Measurements from ENCODE around the gene TRAPPC3L. TPM values are rescaled to one million over a fixed set of nuclear protein-coding genes. Genes with fewer than 3 reads are reported as not detected.
A peak's percentile ranks its signal among the peaks of the same experiment; 100 is the strongest.
"Not testable (repeated sequence)": the region's sequence is repeated elsewhere in the genome, so short reads cannot be mapped to it uniquely, and the experiment has no call there.

Gene TRAPPC3L
- total RNA-seq, 1 donor from 2014 or later: not detected

DNA sequence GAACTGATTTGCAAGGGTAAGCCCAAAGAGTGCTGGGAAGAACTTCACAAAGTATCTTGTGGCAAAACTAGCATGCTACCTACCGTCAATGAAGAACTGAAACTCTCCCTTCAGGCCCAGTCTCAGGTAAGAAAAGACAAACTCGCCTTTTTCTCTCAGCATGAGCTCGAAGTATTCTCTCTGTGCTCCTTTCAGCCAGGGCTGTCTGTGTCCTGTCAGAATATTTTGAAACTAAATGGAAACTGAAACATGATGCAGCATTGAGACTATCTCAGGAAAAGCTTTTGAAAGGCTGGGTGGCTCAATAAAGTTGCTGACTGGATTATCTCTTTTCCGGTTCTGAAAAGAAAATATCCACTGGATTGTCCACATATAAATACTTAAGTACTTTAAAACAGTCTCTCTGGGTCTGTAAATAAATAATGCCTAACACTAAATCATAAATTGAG, 33.3 kb downstream of the TRAPPC3L start:
- TF ChIP-seq, protein P1, sequence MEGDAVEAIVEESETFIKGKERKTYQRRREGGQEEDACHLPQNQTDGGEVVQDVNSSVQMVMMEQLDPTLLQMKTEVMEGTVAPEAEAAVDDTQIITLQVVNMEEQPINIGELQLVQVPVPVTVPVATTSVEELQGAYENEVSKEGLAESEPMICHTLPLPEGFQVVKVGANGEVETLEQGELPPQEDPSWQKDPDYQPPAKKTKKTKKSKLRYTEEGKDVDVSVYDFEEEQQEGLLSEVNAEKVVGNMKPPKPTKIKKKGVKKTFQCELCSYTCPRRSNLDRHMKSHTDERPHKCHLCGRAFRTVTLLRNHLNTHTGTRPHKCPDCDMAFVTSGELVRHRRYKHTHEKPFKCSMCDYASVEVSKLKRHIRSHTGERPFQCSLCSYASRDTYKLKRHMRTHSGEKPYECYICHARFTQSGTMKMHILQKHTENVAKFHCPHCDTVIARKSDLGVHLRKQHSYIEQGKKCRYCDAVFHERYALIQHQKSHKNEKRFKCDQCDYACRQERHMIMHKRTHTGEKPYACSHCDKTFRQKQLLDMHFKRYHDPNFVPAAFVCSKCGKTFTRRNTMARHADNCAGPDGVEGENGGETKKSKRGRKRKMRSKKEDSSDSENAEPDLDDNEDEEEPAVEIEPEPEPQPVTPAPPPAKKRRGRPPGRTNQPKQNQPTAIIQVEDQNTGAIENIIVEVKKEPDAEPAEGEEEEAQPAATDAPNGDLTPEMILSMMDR (conservative IDR thresholded peaks at IDR 0.05; ENCODE audit: low read depth, low read length): no peak
- H3K4me3 ChIP-seq (ENCODE audit: low read depth, low read length): no peak overlapping the region
- no peak for DNase-seq (ENCODE audit: low read depth)

- H3K4me3 ChIP-seq (ENCODE audit: low read depth, low read length): no peak within 1 kb of the TSS
- peak; percentile 48 for DNase-seq (ENCODE audit: low read depth)
- TF ChIP-seq, protein P1 (conservative IDR thresholded peaks at IDR 0.05; ENCODE audit: low read depth, low read length): peak; percentile 69
These were observed 33.9 kb downstream of the TRAPPC3L start, which contains the start of gene CALHM5 for GRCh38 chr6:116511424-116512110. TSS of gene CALHM5 (plus strand) at chr6:116511639. CDS start at chr6:116511697, 58 bp downstream.

DNA sequence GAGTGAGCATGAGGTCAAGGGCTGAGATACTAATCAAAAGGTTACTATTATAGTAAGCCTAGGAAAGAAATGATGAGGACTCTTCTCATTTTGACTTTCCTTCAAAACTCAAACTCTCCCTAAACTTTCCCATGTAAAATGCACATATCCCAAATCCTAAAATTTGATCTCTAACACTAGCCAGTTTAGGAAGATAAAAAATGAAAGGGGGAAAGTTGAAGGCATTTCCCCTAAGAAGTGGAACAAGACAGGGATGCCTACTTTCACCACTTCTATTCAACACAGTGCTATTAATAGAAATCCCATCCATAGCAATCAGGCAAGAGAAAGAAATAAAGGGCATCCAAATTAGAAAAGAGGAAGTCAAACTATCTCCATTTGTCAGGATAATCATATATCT, 37.0 kb downstream of the TRAPPC3L start:
- TF ChIP-seq, protein P1 (conservative IDR thresholded peaks at IDR 0.05; ENCODE audit: low read depth, low read length): no peak
- no peak overlapping the region for H3K4me3 ChIP-seq (ENCODE audit: low read depth, low read length)
- DNase-seq (ENCODE audit: low read depth): no peak

- no peak for DNase-seq (ENCODE audit: low read depth)
- H3K4me3 ChIP-seq (ENCODE audit: low read depth, low read length): no peak overlapping the region
- TF ChIP-seq, protein P1 (conservative IDR thresholded peaks at IDR 0.05; ENCODE audit: low read depth, low read length): no peak
These were observed 38.2 kb downstream of the TRAPPC3L start for GRCh38 chr6:116507324-116507723.

- H3K4me3 ChIP-seq (ENCODE audit: low read depth, low read length): no peak overlapping the region
- TF ChIP-seq, protein P1 (conservative IDR thresholded peaks at IDR 0.05; ENCODE audit: low read depth, low read length): no peak
- DNase-seq (ENCODE audit: low read depth): peak; percentile 9
These were observed 44.5 kb downstream of the TRAPPC3L start for GRCh38 chr6:116500969-116501433.

DNA sequence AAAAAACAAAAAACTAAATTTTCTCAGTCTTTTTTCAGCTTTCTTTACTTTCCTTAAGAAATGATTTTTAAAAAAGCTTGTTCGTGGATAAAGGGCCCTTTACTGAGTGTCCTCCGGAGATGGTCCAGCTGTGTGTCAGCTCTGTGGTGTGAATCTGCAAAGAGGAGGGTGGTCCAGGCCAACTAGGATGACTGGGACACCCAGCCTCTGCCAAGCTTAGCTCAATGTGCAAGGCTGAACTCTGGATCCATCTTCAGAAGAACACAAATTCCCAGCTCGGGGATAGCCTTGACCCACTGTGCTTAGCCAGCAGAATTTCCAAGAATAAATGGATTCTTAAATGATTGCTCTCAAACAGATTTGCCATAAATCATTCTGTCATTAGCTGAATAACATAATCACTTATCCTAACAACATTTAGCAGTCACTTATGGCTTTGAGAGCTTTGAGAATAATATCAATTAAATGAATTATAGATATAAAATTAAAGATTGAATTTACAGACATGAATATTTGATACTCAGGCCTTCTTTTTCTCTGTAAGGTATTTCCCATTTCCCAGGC, 48.3 kb downstream of the TRAPPC3L start:
- TF ChIP-seq, protein P1 (conservative IDR thresholded peaks at IDR 0.05; ENCODE audit: low read depth, low read length): no peak
- DNase-seq (ENCODE audit: low read depth): no peak

DNA sequence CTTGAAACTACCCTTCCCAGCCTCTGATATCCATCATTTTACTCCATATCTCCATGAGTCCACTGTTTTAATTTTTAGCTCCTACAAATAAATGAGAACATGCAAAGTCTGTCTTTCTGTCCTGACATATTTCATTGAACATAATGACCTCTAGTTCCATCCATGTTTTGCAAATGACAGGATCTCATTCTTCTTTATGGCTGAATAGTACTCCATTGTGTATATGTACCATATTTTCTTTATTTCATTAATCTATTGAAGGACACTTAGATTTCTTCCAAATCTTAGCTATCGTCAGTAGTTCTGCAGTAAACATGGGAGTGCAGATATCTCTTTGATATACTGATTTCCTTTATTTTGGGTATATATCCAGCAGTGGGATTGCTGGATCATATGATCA, 50.3 kb downstream of the TRAPPC3L start:
- not testable (repeated sequence) for H3K4me3 ChIP-seq (ENCODE audit: low read depth, low read length); DNase-seq (ENCODE audit: low read depth)

More for the DNA sequence above, 48.3 kb downstream of the TRAPPC3L start:
- no peak overlapping the region for H3K4me3 ChIP-seq (ENCODE audit: low read depth, low read length)
